ENCODE measurements around the gene EIPR1.

- TF ChIP-seq POLR2A (IDR thresholded peaks at IDR 0.05) (no peak), CTCF (IDR thresholded peaks at IDR 0.05) (no peak)
These were observed 114.1 kb downstream of the EIPR1 start for GRCh38 chr2:3263487-3263886.
